IMR-90 (cell line): ENCODE measurements around the gene SV2C. TPM values are rescaled to one million over a fixed set of nuclear protein-coding genes. Genes with fewer than 3 reads are reported as not detected.

ENCODE experiments used
- ATAC-seq: fragments of 200-7000 bp; cut with Tn5 transposase; 2 replicates; pipeline ENCODE4 v1.9.1; 2020; ENCODE audit warnings: low read depth, mild to moderate bottlenecking, moderate library complexity
- BruUV-seq: library from RNA; stranded (reverse); fragments of 400-500 nt; replicated peaks from 2 replicates; lab custom pipeline; 2021; lab: Mats Ljungman, UMichigan
- CTCF ChIA-PET: fragments of 300-600 bp; formaldehyde crosslinking; extraction: SDS; loops from one replicate; lab custom pipeline; 2021; ENCODE audit warnings: antibody characterized with exemption; lab: Yijun Ruan, JAX
- POLR2A ChIA-PET: fragments of 300-600 bp; sonication (Branson Sonifier 250); formaldehyde crosslinking; loops from one replicate; lab custom pipeline; 2022; ENCODE audit warnings: antibody characterized with exemption; ENCODE audit not compliant: unreplicated experiment; lab: Charles Lee
- DNase-seq: peaks from one replicate; pipeline ENCODE4 v3.0.0; 2013
- H2AFZ ChIP-seq: replicated peaks from 2 replicates; pipeline ENCODE3; 2013; ENCODE audit warnings: low read length, mild to moderate bottlenecking; ENCODE audit not compliant: poor library complexity
- H2AK5ac ChIP-seq: 2 replicates; pipeline ENCODE4 v1.6.1; 2013; ENCODE audit warnings: low read depth, low read length, inconsistent platforms
- H2AK9ac ChIP-seq: replicated peaks from 2 replicates; pipeline ENCODE3; 2013; ENCODE audit warnings: mild to moderate bottlenecking, low read depth, low read length, moderate library complexity; ENCODE audit not compliant: poor library complexity
- H2BK120ac ChIP-seq: 2 replicates; pipeline ENCODE4 v1.6.1; 2013; ENCODE audit warnings: low read depth, low read length, inconsistent platforms
- H2BK15ac ChIP-seq: 3 replicates; pipeline ENCODE4 v1.6.1; 2013; ENCODE audit warnings: low read depth, low read length, inconsistent platforms
- H2BK20ac ChIP-seq: 2 replicates; pipeline ENCODE4 v1.6.1; 2013; ENCODE audit warnings: low read depth, mild to moderate bottlenecking, inconsistent platforms, low read length, moderate library complexity
- H2BK5ac ChIP-seq: 2 replicates; pipeline ENCODE4 v1.6.1; 2013; ENCODE audit warnings: mild to moderate bottlenecking, low read depth, low read length, inconsistent platforms; ENCODE audit not compliant: poor library complexity, severe bottlenecking
- H3K14ac ChIP-seq: replicated peaks from 2 replicates; pipeline ENCODE4 v1.6.1; 2013; ENCODE audit warnings: low read depth, low read length, inconsistent platforms
- H3K18ac ChIP-seq: 2 replicates; pipeline ENCODE4 v1.6.1; 2013; ENCODE audit warnings: low read depth, low read length, control low read depth
- H3K23ac ChIP-seq: 2 replicates; pipeline ENCODE4 v1.6.1; 2013; ENCODE audit warnings: low read depth, low read length, inconsistent platforms
- H3K27ac ChIP-seq: 2 replicates; pipeline ENCODE4 v1.5.1; 2013; ENCODE audit warnings: mild to moderate bottlenecking, control low read depth, low read length; ENCODE audit not compliant: insufficient read depth
- H3K27me3 ChIP-seq: 2 replicates; pipeline ENCODE4 v1.6.1; 2013; ENCODE audit warnings: low read length; ENCODE audit not compliant: control insufficient read depth, insufficient read depth
- H3K36me3 ChIP-seq: 2 replicates; pipeline ENCODE4 v1.6.1; 2013; ENCODE audit warnings: low read length, mixed read lengths; ENCODE audit not compliant: control insufficient read depth, insufficient read depth
- H3K4ac ChIP-seq: 2 replicates; pipeline ENCODE4 v1.6.1; 2013; ENCODE audit warnings: low read depth, low read length, inconsistent platforms
- H3K4me1 ChIP-seq: 2 replicates; pipeline ENCODE4 v1.6.1; 2013; ENCODE audit warnings: low read length, mixed read lengths; ENCODE audit not compliant: control insufficient read depth, insufficient read depth
- H3K4me2 ChIP-seq: 2 replicates; pipeline ENCODE4 v1.6.1; 2013; ENCODE audit warnings: low read depth, mild to moderate bottlenecking, control low read depth, low read length, moderate library complexity
- H3K4me3 ChIP-seq: 2 replicates; pipeline ENCODE4 v1.5.1; 2013; ENCODE audit warnings: low read depth, mild to moderate bottlenecking, control low read depth, low read length, moderate library complexity; ENCODE audit not compliant: insufficient read depth
- H3K56ac ChIP-seq: 2 replicates; pipeline ENCODE4 v1.6.1; 2013; ENCODE audit warnings: low read length, inconsistent platforms; ENCODE audit not compliant: insufficient read depth; ENCODE audit errors: extremely low read depth
- H3K79me1 ChIP-seq, 2 experiments: 2 replicates each; pipeline ENCODE4 v1.6.1; 2013; ENCODE audit warnings: low read length in 2 of 2, inconsistent platforms in 1 of 2, low read depth in 1 of 2
- H3K9ac ChIP-seq: 2 replicates; pipeline ENCODE4 v1.6.1; 2013; ENCODE audit warnings: low read depth, low read length, control low read depth
- H3K9me1 ChIP-seq: 2 replicates; pipeline ENCODE4 v1.6.1; 2013; ENCODE audit warnings: low read length, inconsistent platforms; ENCODE audit not compliant: insufficient read depth
- H3K9me3 ChIP-seq: 2 replicates; pipeline ENCODE4 v1.6.1; 2013; ENCODE audit warnings: low read length; ENCODE audit not compliant: control insufficient read depth, insufficient read depth
- H4K20me1 ChIP-seq: 2 replicates; pipeline ENCODE4 v1.6.1; 2013; ENCODE audit warnings: low read length, inconsistent platforms; ENCODE audit not compliant: insufficient read depth
- H4K5ac ChIP-seq: 2 replicates; pipeline ENCODE4 v1.6.1; 2013; ENCODE audit warnings: mild to moderate bottlenecking, low read depth, low read length, control low read depth
- H4K8ac ChIP-seq, 2 experiments: 2 replicates each; pipeline ENCODE4 v1.6.1; 2013; ENCODE audit warnings: low read depth in 2 of 2, low read length in 2 of 2, control low read depth in 1 of 2, inconsistent platforms in 1 of 2
- H4K91ac ChIP-seq: 2 replicates; pipeline ENCODE4 v1.6.1; 2013; ENCODE audit warnings: low read depth, low read length, inconsistent platforms; ENCODE audit not compliant: insufficient read depth
- BHLHE40 ChIP-seq: fragments of 150-350 bp; IDR thresholded peaks from 2 replicates; pipeline ENCODE4 v1.6.1; 2016; ENCODE audit warnings: mild to moderate bottlenecking, low read depth, low read length
- CEBPB ChIP-seq: IDR thresholded peaks from 2 replicates; pipeline ENCODE4 v1.6.1; 2012; ENCODE audit warnings: low read depth, low read length, improper control_type of control experiment
- CHD1 ChIP-seq: IDR thresholded peaks from 2 replicates; pipeline ENCODE4 v1.6.1; 2012; ENCODE audit warnings: low read depth, low read length, improper control_type of control experiment
- FOS ChIP-seq: fragments of 150-350 bp; IDR thresholded peaks from 2 replicates; pipeline ENCODE4 v1.6.1; 2016; ENCODE audit warnings: low read depth, low read length
- MAFK ChIP-seq: IDR thresholded peaks from 2 replicates; pipeline ENCODE4 v1.6.1; 2012; ENCODE audit warnings: low read depth, low read length, improper control_type of control experiment
- MAZ ChIP-seq: IDR thresholded peaks from 2 replicates; pipeline ENCODE4 v1.6.1; 2012; ENCODE audit warnings: low read depth, mild to moderate bottlenecking, low read length, improper control_type of control experiment, moderate library complexity, borderline replicate concordance
- MXI1 ChIP-seq: IDR thresholded peaks from 2 replicates; pipeline ENCODE4 v1.6.1; 2012; ENCODE audit warnings: low read depth, mild to moderate bottlenecking, low read length, moderate library complexity, borderline replicate concordance
- NFE2L2 ChIP-seq: fragments of 150-350 bp; IDR thresholded peaks from 2 replicates; pipeline ENCODE4 v1.6.1; 2016; ENCODE audit warnings: low read depth, mild to moderate bottlenecking, low read length
- POLR2A ChIP-seq: IDR thresholded peaks from 2 replicates; pipeline ENCODE4 v1.6.1; 2012; ENCODE audit warnings: mild to moderate bottlenecking, low read depth, low read length
- RAD21 ChIP-seq: IDR thresholded peaks from 2 replicates; pipeline ENCODE4 v1.6.1; 2012; ENCODE audit warnings: low read length, improper control_type of control experiment
- RCOR1 ChIP-seq: IDR thresholded peaks from 2 replicates; pipeline ENCODE4 v1.6.1; 2012; ENCODE audit warnings: mild to moderate bottlenecking, low read length, improper control_type of control experiment; ENCODE audit not compliant: insufficient replicate concordance
- RFX5 ChIP-seq: IDR thresholded peaks from 2 replicates; pipeline ENCODE4 v1.8.0; 2012; ENCODE audit warnings: low read depth, mild to moderate bottlenecking, low read length, moderate library complexity
- SMC3 ChIP-seq: fragments of 150-350 bp; IDR thresholded peaks from 2 replicates; pipeline ENCODE4 v1.6.1; 2016; ENCODE audit warnings: low read depth, mild to moderate bottlenecking, antibody characterized with exemption, low read length, moderate library complexity
- WGBS, 2 experiments: methylation state at CpG; one replicate each; pipeline versions ENCODE4 v1.1.5 to v1.1.7; 2013; ENCODE audit warnings: missing lambda C conversion rate in 2 of 2; ENCODE audit not compliant: insufficient read length in 1 of 2; ENCODE audit errors: extremely low coverage in 2 of 2; 5-methylcytosine and 5-hydroxymethylcytosine counted together
- dilution Hi-C: fragments of 300-500 bp; cut with HindIII; formaldehyde crosslinking; loops from one replicate; pipeline ENCODE4 v1.14.3; 2018; ENCODE audit warnings: low sequenced_read_pairs; ENCODE audit not compliant: unreplicated experiment
- in situ Hi-C: fragments of 300-500 bp; cut with MboI; formaldehyde crosslinking; loops from 3 replicates; pipeline ENCODE4 v1.14.3; 2019; ENCODE audit warnings: low sequenced_read_pairs, inconsistent platforms, mixed read lengths
- intact Hi-C: fragments of 100-400 bp; cut with micrococcal nuclease; formaldehyde crosslinking; loops from 2 replicates; pipeline ENCODE4 v1.10.0; 2022
- polyA plus RNA-seq, 3 experiments: library from polyadenylated mRNA; depleted of rRNA; stranded (reverse); fragments of >200 nt; gene quantifications; 2 replicates each; pipeline ENCODE4 v1.2.3, GENCODE V29; 2012; ENCODE audit warnings: low replicate concordance in 1 of 3
- total RNA-seq: library from RNA; depleted of rRNA; stranded (reverse); fragments of >200 nt; gene quantifications from 2 replicates; pipeline ENCODE4 v1.2.3, GENCODE V29; 2012
- TF ChIP-seq, protein P1 (sequence below): conservative IDR thresholded peaks from 2 replicates; pipeline ENCODE4 v1.5.1; 2012; ENCODE audit warnings: mild to moderate bottlenecking, low read depth, low read length, improper control_type of control experiment
- TF ChIP-seq, protein P2 (sequence below): fragments of 150-350 bp; IDR thresholded peaks from 2 replicates; pipeline ENCODE4 v1.6.1; 2016; ENCODE audit warnings: low read depth, mild to moderate bottlenecking, low read length, moderate library complexity, borderline replicate concordance
- TF ChIP-seq, protein P3 (sequence below): fragments of 150-350 bp; IDR thresholded peaks from 2 replicates; pipeline ENCODE4 v1.6.1; 2017; ENCODE audit warnings: mild to moderate bottlenecking, antibody characterized with exemption, low read length, low read depth

Gene SV2C
- total and polyA plus RNA-seq, 2 of the 4 experiments (the other 2 are of a cell fraction): not detected

DNA sequence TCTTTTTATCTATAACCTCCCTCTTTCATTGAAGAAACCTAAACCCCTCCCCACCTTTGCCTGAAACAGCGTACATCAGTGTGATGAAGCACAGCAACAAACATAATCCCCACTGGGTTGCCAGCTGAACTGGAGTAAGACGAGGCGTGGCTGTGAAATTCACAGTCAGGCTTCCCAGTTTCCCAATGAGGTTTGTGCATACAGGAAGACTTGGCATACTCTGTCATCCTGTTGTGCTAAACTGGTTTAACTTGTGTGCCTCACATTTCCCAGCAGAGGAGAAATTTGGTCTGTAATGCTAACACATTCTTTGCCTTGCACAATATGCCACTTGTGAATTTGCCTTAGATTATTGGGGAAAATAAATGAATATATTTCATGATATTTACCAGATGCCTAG, 121.5 kb downstream of the SV2C start:
- ATAC-seq: no peak
- Histone ChIP-seq H3K27ac (no peak overlapping the region), H3K23ac (no peak overlapping the region), H3K56ac (no peak overlapping the region), H3K4me2 (no peak overlapping the region), H2AK5ac (no peak overlapping the region), H2AFZ (no peak overlapping the region), H2BK15ac (no peak overlapping the region), H3K9ac (no peak overlapping the region), H4K20me1 (no peaks in the 10 kb centered on the region), H2BK20ac (no peak overlapping the region), H3K18ac (no peak overlapping the region), H3K79me1 (no peaks in the 10 kb centered on the region), H2AK9ac (no peak overlapping the region), H4K91ac (no peak overlapping the region), H2BK120ac (no peak overlapping the region), H3K27me3 (no peaks in the 10 kb centered on the region), H4K5ac (no peak overlapping the region), H3K36me3 (no peaks in the 10 kb centered on the region), H4K8ac (no peak overlapping the region), H3K4ac (no peak overlapping the region), H3K4me3 (no peak overlapping the region), H2BK5ac (no peak overlapping the region), H3K9me3 (no peaks in the 10 kb centered on the region), H3K9me1 (no peaks in the 10 kb centered on the region), H3K4me1 (no peaks in the 10 kb centered on the region), H3K14ac (no peak overlapping the region)
- TF ChIP-seq SMC3 (no peak), MAZ (no peak), BHLHE40 (no peak), FOS (no peak), RAD21 (no peak), POLR2A (no peak), CHD1 (no peak), CEBPB (no peak), MAFK (no peak), RCOR1 (no peak), RFX5 (no peak), NFE2L2 (no peak), MXI1 (no peak)
- TF ChIP-seq, protein P1, sequence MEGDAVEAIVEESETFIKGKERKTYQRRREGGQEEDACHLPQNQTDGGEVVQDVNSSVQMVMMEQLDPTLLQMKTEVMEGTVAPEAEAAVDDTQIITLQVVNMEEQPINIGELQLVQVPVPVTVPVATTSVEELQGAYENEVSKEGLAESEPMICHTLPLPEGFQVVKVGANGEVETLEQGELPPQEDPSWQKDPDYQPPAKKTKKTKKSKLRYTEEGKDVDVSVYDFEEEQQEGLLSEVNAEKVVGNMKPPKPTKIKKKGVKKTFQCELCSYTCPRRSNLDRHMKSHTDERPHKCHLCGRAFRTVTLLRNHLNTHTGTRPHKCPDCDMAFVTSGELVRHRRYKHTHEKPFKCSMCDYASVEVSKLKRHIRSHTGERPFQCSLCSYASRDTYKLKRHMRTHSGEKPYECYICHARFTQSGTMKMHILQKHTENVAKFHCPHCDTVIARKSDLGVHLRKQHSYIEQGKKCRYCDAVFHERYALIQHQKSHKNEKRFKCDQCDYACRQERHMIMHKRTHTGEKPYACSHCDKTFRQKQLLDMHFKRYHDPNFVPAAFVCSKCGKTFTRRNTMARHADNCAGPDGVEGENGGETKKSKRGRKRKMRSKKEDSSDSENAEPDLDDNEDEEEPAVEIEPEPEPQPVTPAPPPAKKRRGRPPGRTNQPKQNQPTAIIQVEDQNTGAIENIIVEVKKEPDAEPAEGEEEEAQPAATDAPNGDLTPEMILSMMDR: no peak
- TF ChIP-seq, protein P2, sequence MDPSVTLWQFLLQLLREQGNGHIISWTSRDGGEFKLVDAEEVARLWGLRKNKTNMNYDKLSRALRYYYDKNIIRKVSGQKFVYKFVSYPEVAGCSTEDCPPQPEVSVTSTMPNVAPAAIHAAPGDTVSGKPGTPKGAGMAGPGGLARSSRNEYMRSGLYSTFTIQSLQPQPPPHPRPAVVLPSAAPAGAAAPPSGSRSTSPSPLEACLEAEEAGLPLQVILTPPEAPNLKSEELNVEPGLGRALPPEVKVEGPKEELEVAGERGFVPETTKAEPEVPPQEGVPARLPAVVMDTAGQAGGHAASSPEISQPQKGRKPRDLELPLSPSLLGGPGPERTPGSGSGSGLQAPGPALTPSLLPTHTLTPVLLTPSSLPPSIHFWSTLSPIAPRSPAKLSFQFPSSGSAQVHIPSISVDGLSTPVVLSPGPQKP: no peak
- TF ChIP-seq, protein P3, sequence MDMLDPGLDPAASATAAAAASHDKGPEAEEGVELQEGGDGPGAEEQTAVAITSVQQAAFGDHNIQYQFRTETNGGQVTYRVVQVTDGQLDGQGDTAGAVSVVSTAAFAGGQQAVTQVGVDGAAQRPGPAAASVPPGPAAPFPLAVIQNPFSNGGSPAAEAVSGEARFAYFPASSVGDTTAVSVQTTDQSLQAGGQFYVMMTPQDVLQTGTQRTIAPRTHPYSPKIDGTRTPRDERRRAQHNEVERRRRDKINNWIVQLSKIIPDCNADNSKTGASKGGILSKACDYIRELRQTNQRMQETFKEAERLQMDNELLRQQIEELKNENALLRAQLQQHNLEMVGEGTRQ: no peak
- dilution Hi-C loops: no loop called here
- in situ Hi-C loops: no loop called here
- intact Hi-C loops: no loop called here
- POLR2A ChIA-PET: no interaction called here
- 20% methylated on average over 1 of the region's 3 CpGs; no CpG with 5 or more reads in 1 of the 2 experiments for WGBS, 2 experiments
- BruUV-seq: no TSS peak
- no peak for DNase-seq
- CTCF ChIA-PET: no interaction called here
